GM12891 (cell line): ENCODE results near the gene FLT1.

Source experiments
- PAX5 ChIP-seq: IDR thresholded peaks from 2 replicates; pipeline ENCODE4 v1.6.1; 2011; ENCODE audit warnings: low read length, moderate library complexity, mild to moderate bottlenecking; ENCODE audit not compliant: insufficient read depth, severe bottlenecking
- POLR2A ChIP-seq: IDR thresholded peaks from 2 replicates; pipeline ENCODE4 v1.6.1; 2011; ENCODE audit warnings: low read depth, low read length, control low read depth
- POLR2AphosphoS5 ChIP-seq: IDR thresholded peaks from 2 replicates; pipeline ENCODE4 v1.6.1; 2011; ENCODE audit warnings: low read depth, low read length, control low read depth
- POU2F2 ChIP-seq: IDR thresholded peaks from 2 replicates; pipeline ENCODE4 v1.6.1; 2011; ENCODE audit warnings: low read depth, mild to moderate bottlenecking, control low read depth, low read length, moderate library complexity
- TAF1 ChIP-seq: IDR thresholded peaks from 2 replicates; pipeline ENCODE4 v1.6.1; 2011; ENCODE audit warnings: low read depth, low read length, control low read depth

DNA sequence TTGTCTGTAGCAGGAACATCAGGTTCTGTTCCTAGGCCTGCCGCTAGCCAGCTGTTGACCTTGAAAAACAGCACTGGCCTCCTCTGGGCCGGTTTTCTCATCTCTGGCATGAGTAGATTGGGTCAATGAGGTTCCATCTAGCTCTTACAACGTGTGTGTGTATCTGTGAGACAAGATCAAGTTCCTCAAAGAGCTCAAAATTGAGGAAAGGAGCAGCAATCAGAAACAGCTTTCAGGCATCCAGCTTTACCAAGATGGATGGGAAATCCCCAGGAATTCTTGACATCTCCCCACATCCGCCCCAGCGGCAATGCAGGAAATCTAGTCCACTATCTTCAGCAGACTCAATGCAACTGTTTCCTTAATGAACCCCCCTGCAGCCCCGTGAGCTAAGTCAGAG is 4.9 kb downstream of the FLT1 start:
- no peak for TF ChIP-seq POLR2A
- no peak for TF ChIP-seq POLR2AphosphoS5
- no peak for TF ChIP-seq TAF1
- no peak for TF ChIP-seq POU2F2
- TF ChIP-seq PAX5 = no peak
